OCI-LY3 (cell line): ENCODE measurements around the gene MORC2.

Source experiments
- EZH2phosphoT487 ChIP-seq: fragments of 200-600 bp; shearing (Covaris generic); IDR thresholded peaks from 2 replicates; pipeline ENCODE4 v1.6.1; 2018; ENCODE audit warnings: antibody characterized with exemption, mixed run types, low read depth
- TF ChIP-seq, protein P1 (sequence below): fragments of 200-600, 300-600 bp; sonication (generic); IDR thresholded peaks from 2 replicates; pipeline ENCODE4 v1.5.1; 2014; ENCODE audit warnings: antibody characterized with exemption, low read length, low read depth

DNA sequence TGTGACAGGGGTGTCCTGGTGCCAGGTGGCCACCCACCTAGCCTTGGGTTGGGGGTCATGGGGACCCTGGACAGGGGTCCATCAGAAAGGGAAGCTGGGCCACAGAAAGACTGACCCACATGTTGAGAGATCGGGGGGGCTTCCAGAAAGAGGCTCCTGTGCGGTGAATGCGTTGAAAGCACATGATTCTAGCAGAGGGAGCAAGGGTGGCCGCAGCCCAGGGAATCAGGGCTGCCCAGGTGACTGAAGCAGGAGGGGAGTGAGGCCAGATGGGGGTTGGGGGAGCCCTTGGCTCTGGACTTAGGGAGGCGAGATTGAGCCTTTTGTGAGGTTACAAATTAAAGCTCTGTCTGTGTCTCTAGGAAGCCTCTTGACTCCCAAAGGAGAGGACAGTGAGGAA lies 80.7 kb downstream of the MORC2 start:
- TF ChIP-seq, protein P1, sequence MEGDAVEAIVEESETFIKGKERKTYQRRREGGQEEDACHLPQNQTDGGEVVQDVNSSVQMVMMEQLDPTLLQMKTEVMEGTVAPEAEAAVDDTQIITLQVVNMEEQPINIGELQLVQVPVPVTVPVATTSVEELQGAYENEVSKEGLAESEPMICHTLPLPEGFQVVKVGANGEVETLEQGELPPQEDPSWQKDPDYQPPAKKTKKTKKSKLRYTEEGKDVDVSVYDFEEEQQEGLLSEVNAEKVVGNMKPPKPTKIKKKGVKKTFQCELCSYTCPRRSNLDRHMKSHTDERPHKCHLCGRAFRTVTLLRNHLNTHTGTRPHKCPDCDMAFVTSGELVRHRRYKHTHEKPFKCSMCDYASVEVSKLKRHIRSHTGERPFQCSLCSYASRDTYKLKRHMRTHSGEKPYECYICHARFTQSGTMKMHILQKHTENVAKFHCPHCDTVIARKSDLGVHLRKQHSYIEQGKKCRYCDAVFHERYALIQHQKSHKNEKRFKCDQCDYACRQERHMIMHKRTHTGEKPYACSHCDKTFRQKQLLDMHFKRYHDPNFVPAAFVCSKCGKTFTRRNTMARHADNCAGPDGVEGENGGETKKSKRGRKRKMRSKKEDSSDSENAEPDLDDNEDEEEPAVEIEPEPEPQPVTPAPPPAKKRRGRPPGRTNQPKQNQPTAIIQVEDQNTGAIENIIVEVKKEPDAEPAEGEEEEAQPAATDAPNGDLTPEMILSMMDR, result no peak
- TF ChIP-seq EZH2phosphoT487, result no peak
